Fibroblast of villous mesenchyme (primary cell): ENCODE data around the gene TBL1XR1. TPM values are rescaled to one million over a fixed set of nuclear protein-coding genes. Genes with fewer than 3 reads are reported as not detected.
"Not testable (repeated sequence)": the region's sequence is repeated elsewhere in the genome, so short reads cannot be mapped to it uniquely, and the experiment has no call there.

Experiments used
- DNase-seq: peaks from one replicate; pipeline ENCODE4 v3.0.0-alpha.2; 2010; ENCODE audit warnings: low read depth
- H3K4me3 ChIP-seq: 2 replicates; pipeline ENCODE4 v1.5.1; 2011; ENCODE audit warnings: low read depth, mild to moderate bottlenecking, low read length
- total RNA-seq: library from RNA; depleted of rRNA; stranded (reverse); fragments of >200 nt; gene quantifications from 2 replicates; pipeline ENCODE4 v1.2.3, GENCODE V29; 2012
- TF ChIP-seq, protein P1 (sequence below): IDR thresholded peaks from 2 replicates; pipeline ENCODE4 v1.5.1; 2012; ENCODE audit warnings: low read depth, mild to moderate bottlenecking, low read length; ENCODE audit not compliant: insufficient read depth

Gene TBL1XR1
- total RNA-seq, 1 donor = 161 TPM

DNA sequence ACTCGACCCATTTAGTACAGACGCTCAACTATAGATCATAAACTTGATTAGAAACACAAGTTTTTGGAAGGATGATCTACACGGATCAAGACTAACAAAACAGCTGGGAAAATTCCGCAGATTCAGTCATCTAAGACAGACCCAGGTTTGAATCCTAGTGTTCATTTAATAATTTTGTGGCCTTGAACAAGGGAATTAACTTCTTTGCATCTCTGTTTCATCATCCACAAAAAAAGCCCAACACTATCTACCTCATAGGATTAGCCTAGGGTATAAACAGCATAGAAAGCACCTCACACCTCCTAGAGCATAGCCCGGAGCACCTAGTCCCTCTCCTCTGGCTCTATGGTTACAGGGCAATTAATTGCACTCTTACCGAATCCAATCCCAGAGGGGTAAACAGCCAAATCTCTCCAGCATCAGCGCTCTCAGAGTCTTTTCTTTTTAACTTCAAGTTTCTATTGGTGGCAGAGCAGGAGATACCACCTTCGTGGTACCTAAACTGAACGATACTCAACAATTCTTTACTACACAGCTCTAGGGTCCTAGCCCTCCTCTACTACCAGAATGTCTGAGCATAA, 3.5 kb downstream of the TBL1XR1 start:
- DNase-seq = no peak
- TF ChIP-seq, protein P1, sequence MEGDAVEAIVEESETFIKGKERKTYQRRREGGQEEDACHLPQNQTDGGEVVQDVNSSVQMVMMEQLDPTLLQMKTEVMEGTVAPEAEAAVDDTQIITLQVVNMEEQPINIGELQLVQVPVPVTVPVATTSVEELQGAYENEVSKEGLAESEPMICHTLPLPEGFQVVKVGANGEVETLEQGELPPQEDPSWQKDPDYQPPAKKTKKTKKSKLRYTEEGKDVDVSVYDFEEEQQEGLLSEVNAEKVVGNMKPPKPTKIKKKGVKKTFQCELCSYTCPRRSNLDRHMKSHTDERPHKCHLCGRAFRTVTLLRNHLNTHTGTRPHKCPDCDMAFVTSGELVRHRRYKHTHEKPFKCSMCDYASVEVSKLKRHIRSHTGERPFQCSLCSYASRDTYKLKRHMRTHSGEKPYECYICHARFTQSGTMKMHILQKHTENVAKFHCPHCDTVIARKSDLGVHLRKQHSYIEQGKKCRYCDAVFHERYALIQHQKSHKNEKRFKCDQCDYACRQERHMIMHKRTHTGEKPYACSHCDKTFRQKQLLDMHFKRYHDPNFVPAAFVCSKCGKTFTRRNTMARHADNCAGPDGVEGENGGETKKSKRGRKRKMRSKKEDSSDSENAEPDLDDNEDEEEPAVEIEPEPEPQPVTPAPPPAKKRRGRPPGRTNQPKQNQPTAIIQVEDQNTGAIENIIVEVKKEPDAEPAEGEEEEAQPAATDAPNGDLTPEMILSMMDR = no peak
- no peak overlapping the region for H3K4me3 ChIP-seq

DNA sequence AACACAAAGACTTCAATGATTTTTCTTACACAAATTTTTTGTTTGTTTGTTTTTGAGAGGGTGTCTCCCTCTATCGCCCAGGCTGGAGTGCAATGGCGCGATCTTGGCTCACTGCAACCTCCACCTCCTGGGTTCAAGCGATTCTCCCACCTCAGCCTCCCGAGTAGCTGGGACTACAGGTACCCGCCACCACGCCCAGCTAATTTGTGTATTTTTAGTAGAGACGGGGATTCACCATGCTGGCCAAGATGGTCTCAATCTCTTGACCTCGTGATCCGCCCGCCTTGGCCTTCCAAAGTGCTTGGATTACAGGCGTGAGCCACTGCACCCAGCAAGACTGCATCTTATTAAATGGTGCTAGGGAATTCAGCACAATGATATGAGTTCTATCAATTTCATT, 4.0 kb downstream of the TBL1XR1 start:
- H3K4me3 ChIP-seq, DNase-seq: not testable (repeated sequence)

DNA sequence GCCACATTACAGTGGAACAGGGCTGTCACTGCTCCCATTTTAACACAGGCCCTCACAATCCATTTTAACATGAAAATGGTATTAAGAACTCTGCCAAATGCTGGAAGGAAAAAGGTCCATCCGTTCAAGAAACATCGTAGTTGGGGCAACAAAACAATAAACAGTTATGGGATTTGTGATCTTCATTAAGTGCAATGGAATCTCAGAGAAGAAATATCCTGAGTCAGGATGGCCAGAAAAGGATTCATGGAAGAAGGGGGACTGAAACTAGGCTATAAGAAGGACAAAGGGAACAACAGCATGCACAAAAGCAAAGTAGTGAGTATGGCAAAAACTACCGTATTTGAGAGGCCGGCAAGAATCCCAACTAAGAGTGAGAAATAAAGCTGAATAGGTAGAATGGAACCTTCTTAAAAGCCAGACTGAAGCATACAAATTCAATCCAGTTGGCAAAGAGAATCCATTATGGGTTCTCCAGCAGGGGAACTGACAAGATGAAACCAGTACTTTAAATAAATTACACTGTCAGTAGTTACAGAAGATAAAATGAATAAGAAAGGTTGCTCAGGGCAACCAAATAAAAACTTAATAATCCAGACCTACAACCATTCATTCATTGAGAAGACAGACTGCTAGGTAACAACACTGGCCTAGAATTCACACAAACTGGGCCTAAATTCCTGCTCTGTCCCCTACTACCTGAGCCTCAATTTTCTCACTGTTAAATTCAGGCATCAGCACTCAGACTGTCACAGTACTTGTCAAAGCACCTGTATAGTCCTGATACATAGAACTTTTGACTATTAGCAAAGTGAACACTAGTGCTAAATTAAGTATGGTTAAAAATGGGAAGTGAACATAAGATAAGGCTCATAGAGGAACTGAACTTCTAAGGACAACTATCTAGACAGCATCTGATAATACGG, 6.3 kb downstream of the TBL1XR1 start:
- H3K4me3 ChIP-seq = no peak overlapping the region
- peak; percentile 33 for DNase-seq
- TF ChIP-seq, protein P1 = no peak

DNA sequence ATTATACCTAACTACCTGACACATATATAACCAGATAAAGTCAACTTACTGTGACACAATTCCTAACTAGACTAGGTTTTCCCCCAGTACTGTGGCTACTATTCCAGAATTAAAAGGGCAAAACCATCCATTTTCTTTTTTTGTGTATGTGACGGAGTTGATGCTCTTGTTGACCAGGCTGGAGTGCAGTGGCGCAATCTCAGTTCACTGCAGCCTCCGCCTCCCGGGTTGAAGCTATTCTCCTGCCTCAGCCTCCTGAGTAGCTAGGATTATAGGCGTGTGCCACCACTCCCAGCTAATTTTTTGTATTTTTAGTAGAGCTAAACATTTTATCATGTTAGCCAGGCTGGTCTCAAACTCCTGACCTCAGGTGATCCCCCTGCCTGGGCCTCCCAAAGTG, 7.1 kb downstream of the TBL1XR1 start:
- DNase-seq, H3K4me3 ChIP-seq: not testable (repeated sequence)

GRCh38 chr3:177188325-177188724, 9.0 kb downstream of the TBL1XR1 start:
- H3K4me3 ChIP-seq, DNase-seq: not testable (repeated sequence)

DNA sequence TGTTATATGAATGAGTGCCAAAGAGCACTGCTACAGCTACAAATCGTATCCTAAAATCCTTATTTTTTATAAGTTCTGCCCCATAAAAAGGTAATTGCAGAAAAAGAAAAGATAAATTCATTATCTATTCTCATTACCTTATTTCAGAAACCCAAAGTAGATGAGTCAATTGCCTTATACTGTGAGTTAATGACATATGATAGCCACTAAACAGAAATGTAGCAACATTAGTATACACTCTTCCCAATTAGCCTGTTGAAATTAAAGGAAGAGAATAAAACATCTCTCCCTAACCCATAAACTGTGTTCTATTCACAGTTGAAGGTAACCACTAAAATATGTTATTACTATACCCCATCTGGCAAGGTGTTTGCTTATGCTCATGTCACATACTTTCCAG, 11.0 kb downstream of the TBL1XR1 start:
- DNase-seq = no peak
- TF ChIP-seq, protein P1 = no peak
- no peak overlapping the region for H3K4me3 ChIP-seq

GRCh38 chr3:177185035-177185574, 12.2 kb downstream of the TBL1XR1 start:
- no peak overlapping the region for H3K4me3 ChIP-seq
- TF ChIP-seq, protein P1 = no peak
- DNase-seq = no peak

GRCh38 chr3:177184602-177185001, 12.7 kb downstream of the TBL1XR1 start:
- DNase-seq, H3K4me3 ChIP-seq: not testable (repeated sequence)

- TF ChIP-seq, protein P1 = no peak
- no peak for DNase-seq
- no peak overlapping the region for H3K4me3 ChIP-seq
Measured at GRCh38 chr3:177182352-177182751, 14.9 kb downstream of the TBL1XR1 start.
